SK-N-SH treated with all-trans-retinoic acid at 6 μM for 48 hours (cell line): ENCODE measurements around the gene MERTK.

Experiments used
- ATAC-seq: fragments of 200-7000 bp; cut with Tn5 transposase; 3 replicates; pipeline ENCODE4 v1.9.1; 2020; ENCODE audit warnings: mild to moderate bottlenecking, moderate library complexity
- ARNTL ChIP-seq: fragments of 450-650 bp; formaldehyde crosslinking; IDR thresholded peaks from 2 replicates; pipeline ENCODE4 v1.5.0; 2020; ENCODE audit warnings: low read depth, mild to moderate bottlenecking, moderate library complexity, borderline replicate concordance
- CSDC2 ChIP-seq: fragments of 250-450 bp; sonication (Bioruptor Pico); IDR thresholded peaks from 2 replicates; pipeline ENCODE4 v1.5.0; 2020; ENCODE audit warnings: mild to moderate bottlenecking, moderate library complexity
- ESRRG ChIP-seq: fragments of 250-450 bp; sonication (Bioruptor Pico); IDR thresholded peaks from 2 replicates; pipeline ENCODE4 v1.6.1; 2021; ENCODE audit warnings: mild to moderate bottlenecking
- GLIS3 ChIP-seq: fragments of 250-450 bp; sonication (Bioruptor Pico); IDR thresholded peaks from 2 replicates; pipeline ENCODE4 v1.5.0; 2020; ENCODE audit warnings: mild to moderate bottlenecking, moderate library complexity
- ISL1 ChIP-seq: fragments of 250-450 bp; sonication (Bioruptor Pico); IDR thresholded peaks from 2 replicates; pipeline ENCODE4 v2.1.2; 2022; ENCODE audit warnings: mild to moderate bottlenecking, moderate library complexity
- OSR1 ChIP-seq: fragments of 250-450 bp; sonication (Bioruptor Pico); IDR thresholded peaks from 2 replicates; pipeline ENCODE4 v1.8.0; 2022; ENCODE audit warnings: moderate library complexity, mild to moderate bottlenecking, inconsistent platforms
- PPARA ChIP-seq: fragments of 250-450 bp; sonication (Bioruptor Pico); IDR thresholded peaks from 2 replicates; pipeline ENCODE4 v1.5.0; 2020; ENCODE audit warnings: mild to moderate bottlenecking, borderline replicate concordance
- RARB ChIP-seq: fragments of 250-450 bp; sonication (Bioruptor Pico); IDR thresholded peaks from 2 replicates; pipeline ENCODE4 v1.8.0; 2021; ENCODE audit warnings: mild to moderate bottlenecking, moderate library complexity
- SNAI2 ChIP-seq: fragments of 250-450 bp; sonication (Bioruptor Pico); IDR thresholded peaks from 2 replicates; pipeline ENCODE4 v1.5.0; 2020; ENCODE audit warnings: mild to moderate bottlenecking, moderate library complexity
- TCF4 ChIP-seq: fragments of 250-450 bp; sonication (Bioruptor Pico); IDR thresholded peaks from 2 replicates; pipeline ENCODE4 v1.8.0; 2021; ENCODE audit warnings: mild to moderate bottlenecking, moderate library complexity, borderline replicate concordance
- TOX ChIP-seq: fragments of 250-450 bp; sonication (Bioruptor Pico); IDR thresholded peaks from 2 replicates; pipeline ENCODE4 v1.8.0; 2021; ENCODE audit warnings: mild to moderate bottlenecking, moderate library complexity, borderline replicate concordance
- ZC3H10 ChIP-seq: fragments of 250-450 bp; sonication (Bioruptor Pico); IDR thresholded peaks from 2 replicates; pipeline ENCODE4 v1.5.1; 2021; ENCODE audit warnings: mild to moderate bottlenecking, moderate library complexity
- ZFP30 ChIP-seq: fragments of 450-650 bp; formaldehyde crosslinking; IDR thresholded peaks from 2 replicates; pipeline ENCODE4 v1.5.0; 2022; ENCODE audit warnings: mild to moderate bottlenecking, moderate library complexity
- ZNF565 ChIP-seq: fragments of 450-650 bp; formaldehyde crosslinking; conservative IDR thresholded peaks from 2 replicates; pipeline ENCODE4 v1.5.0; 2020; ENCODE audit warnings: low read depth, mild to moderate bottlenecking, moderate library complexity
- ZNF70 ChIP-seq: fragments of 450-650 bp; formaldehyde crosslinking; IDR thresholded peaks from 2 replicates; pipeline ENCODE4 v1.5.0; 2020; ENCODE audit warnings: mild to moderate bottlenecking, moderate library complexity
- ZNF8 ChIP-seq: fragments of 450-650 bp; formaldehyde crosslinking; IDR thresholded peaks from 2 replicates; pipeline ENCODE4 v1.5.0; 2020; ENCODE audit warnings: mild to moderate bottlenecking, moderate library complexity
- TF ChIP-seq, protein P1 (sequence below): fragments of 250-450 bp; sonication (Bioruptor Pico); IDR thresholded peaks from 2 replicates; pipeline ENCODE4 v1.8.0; 2021; ENCODE audit warnings: low read depth, mild to moderate bottlenecking, moderate library complexity, borderline replicate concordance
- TF ChIP-seq, protein P2 (sequence below): fragments of 250-450 bp; sonication (Bioruptor Pico); IDR thresholded peaks from 2 replicates; pipeline ENCODE4 v1.8.0; 2020; ENCODE audit warnings: mild to moderate bottlenecking, moderate library complexity, borderline replicate concordance
- TF ChIP-seq, protein P3 (sequence below): fragments of 250-450 bp; sonication (Bioruptor Pico); IDR thresholded peaks from 2 replicates; pipeline ENCODE4 v1.5.1; 2021; ENCODE audit warnings: mild to moderate bottlenecking, moderate library complexity
- TF ChIP-seq, protein P4 (sequence below): fragments of 250-450 bp; sonication (Bioruptor Pico); IDR thresholded peaks from 2 replicates; pipeline ENCODE4 v1.5.0; 2020; ENCODE audit warnings: mild to moderate bottlenecking, moderate library complexity

The MERTK gene

DNA sequence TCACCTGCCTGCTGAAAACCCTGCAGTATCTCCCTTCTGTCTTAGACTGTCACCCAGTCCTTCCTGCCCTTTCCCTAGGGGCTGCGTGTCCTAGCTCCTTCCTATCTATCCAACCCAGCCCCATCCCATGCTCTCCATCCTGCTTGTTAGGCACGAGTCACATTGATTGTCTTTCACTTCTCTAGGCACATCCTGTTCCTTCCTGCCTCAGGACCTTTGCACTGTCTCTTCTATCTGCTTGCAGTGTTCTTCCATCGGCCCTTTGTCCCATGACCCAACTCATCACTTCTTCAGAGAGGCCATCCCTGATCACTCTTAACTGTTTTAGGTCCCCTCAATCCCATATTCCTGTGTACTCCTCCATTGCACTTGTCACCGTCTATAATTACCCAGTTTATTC lies 50.4 kb downstream of the MERTK start:
- TF ChIP-seq TOX (CRISPR knock-in tag) = no peak
- no peak for TF ChIP-seq GLIS3 (CRISPR knock-in tag)
- TF ChIP-seq ARNTL (CRISPR knock-in tag) = no peak
- no peak for TF ChIP-seq ZNF8 (CRISPR knock-in tag)
- TF ChIP-seq ZNF70 (CRISPR knock-in tag) = no peak
- TF ChIP-seq ZNF565 (CRISPR knock-in tag) = no peak
- TF ChIP-seq, protein P1, sequence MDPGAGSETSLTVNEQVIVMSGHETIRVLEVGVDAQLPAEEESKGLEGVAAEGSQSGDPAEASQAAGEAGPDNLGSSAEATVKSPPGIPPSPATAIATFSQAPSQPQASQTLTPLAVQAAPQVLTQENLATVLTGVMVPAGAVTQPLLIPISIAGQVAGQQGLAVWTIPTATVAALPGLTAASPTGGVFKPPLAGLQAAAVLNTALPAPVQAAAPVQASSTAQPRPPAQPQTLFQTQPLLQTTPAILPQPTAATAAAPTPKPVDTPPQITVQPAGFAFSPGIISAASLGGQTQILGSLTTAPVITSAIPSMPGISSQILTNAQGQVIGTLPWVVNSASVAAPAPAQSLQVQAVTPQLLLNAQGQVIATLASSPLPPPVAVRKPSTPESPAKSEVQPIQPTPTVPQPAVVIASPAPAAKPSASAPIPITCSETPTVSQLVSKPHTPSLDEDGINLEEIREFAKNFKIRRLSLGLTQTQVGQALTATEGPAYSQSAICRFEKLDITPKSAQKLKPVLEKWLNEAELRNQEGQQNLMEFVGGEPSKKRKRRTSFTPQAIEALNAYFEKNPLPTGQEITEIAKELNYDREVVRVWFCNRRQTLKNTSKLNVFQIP (CRISPR knock-in tag) = no peak
- TF ChIP-seq ESRRG (CRISPR knock-in tag) = no peak
- TF ChIP-seq, protein P2, sequence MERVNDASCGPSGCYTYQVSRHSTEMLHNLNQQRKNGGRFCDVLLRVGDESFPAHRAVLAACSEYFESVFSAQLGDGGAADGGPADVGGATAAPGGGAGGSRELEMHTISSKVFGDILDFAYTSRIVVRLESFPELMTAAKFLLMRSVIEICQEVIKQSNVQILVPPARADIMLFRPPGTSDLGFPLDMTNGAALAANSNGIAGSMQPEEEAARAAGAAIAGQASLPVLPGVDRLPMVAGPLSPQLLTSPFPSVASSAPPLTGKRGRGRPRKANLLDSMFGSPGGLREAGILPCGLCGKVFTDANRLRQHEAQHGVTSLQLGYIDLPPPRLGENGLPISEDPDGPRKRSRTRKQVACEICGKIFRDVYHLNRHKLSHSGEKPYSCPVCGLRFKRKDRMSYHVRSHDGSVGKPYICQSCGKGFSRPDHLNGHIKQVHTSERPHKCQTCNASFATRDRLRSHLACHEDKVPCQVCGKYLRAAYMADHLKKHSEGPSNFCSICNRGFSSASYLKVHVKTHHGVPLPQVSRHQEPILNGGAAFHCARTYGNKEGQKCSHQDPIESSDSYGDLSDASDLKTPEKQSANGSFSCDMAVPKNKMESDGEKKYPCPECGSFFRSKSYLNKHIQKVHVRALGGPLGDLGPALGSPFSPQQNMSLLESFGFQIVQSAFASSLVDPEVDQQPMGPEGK = no peak
- TF ChIP-seq ISL1 (CRISPR knock-in tag) = no peak
- TF ChIP-seq CSDC2 (CRISPR knock-in tag) = no peak
- no peak for TF ChIP-seq TCF4 (CRISPR knock-in tag)
- TF ChIP-seq, all 23 proteins: peak for 0
- no peak for ATAC-seq

DNA sequence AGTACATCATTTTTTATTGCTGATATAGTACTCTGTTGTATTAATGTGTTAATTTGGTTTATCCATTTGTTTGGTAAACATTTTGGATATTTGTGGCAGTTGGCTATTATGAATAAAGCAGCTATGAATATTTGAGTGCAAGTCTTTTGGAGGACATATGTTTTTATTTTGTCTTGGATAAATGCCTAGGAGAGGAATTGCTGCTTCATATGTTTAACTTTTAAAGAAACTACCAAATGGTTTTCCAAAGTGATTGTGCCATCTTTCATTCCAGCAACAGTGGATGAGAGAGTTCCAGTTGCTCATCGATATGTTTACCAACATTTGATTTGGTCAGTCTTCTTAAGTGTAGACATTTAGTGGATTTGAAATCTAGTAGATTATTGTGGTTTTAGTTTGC lies 51.8 kb downstream of the MERTK start:
- no peak for TF ChIP-seq ESRRG (CRISPR knock-in tag)
- TF ChIP-seq, all 23 proteins: peak for 0
- ATAC-seq = no peak

DNA sequence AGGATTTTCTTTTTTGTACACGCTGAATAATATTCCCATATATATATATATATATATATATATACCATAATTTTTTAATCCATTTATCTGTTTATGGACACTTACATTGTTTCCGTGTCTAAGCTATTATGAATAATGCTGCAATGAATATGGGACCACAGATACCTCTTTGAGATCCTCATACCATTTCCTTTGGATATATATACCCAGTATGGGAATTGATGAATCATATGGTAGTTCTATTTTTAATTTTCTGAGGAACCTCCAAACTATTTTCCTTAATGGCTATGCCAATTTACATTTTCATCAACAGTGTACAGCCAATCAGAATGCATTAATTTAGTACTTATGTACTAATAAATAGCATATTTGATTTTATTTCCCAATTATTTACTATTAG lies 53.1 kb downstream of the MERTK start:
- ATAC-seq = no peak
- TF ChIP-seq ZNF565 (CRISPR knock-in tag) (no peak), ISL1 (CRISPR knock-in tag) (no peak), ZNF8 (CRISPR knock-in tag) (no peak), SNAI2 (CRISPR knock-in tag) (no peak), RARB (CRISPR knock-in tag) (no peak), TCF4 (CRISPR knock-in tag) (no peak), OSR1 (no peak), ZC3H10 (CRISPR knock-in tag) (no peak), PPARA (CRISPR knock-in tag) (no peak), ZFP30 (CRISPR knock-in tag) (no peak)
- TF ChIP-seq, protein P2 = no peak
- TF ChIP-seq, protein P1 (CRISPR knock-in tag) = no peak
- TF ChIP-seq, protein P3, sequence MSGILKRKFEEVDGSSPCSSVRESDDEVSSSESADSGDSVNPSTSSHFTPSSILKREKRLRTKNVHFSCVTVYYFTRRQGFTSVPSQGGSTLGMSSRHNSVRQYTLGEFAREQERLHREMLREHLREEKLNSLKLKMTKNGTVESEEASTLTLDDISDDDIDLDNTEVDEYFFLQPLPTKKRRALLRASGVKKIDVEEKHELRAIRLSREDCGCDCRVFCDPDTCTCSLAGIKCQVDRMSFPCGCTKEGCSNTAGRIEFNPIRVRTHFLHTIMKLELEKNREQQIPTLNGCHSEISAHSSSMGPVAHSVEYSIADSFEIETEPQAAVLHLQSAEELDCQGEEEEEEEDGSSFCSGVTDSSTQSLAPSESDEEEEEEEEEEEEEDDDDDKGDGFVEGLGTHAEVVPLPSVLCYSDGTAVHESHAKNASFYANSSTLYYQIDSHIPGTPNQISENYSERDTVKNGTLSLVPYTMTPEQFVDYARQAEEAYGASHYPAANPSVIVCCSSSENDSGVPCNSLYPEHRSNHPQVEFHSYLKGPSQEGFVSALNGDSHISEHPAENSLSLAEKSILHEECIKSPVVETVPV (CRISPR knock-in tag) = no peak
- TF ChIP-seq, protein P4, sequence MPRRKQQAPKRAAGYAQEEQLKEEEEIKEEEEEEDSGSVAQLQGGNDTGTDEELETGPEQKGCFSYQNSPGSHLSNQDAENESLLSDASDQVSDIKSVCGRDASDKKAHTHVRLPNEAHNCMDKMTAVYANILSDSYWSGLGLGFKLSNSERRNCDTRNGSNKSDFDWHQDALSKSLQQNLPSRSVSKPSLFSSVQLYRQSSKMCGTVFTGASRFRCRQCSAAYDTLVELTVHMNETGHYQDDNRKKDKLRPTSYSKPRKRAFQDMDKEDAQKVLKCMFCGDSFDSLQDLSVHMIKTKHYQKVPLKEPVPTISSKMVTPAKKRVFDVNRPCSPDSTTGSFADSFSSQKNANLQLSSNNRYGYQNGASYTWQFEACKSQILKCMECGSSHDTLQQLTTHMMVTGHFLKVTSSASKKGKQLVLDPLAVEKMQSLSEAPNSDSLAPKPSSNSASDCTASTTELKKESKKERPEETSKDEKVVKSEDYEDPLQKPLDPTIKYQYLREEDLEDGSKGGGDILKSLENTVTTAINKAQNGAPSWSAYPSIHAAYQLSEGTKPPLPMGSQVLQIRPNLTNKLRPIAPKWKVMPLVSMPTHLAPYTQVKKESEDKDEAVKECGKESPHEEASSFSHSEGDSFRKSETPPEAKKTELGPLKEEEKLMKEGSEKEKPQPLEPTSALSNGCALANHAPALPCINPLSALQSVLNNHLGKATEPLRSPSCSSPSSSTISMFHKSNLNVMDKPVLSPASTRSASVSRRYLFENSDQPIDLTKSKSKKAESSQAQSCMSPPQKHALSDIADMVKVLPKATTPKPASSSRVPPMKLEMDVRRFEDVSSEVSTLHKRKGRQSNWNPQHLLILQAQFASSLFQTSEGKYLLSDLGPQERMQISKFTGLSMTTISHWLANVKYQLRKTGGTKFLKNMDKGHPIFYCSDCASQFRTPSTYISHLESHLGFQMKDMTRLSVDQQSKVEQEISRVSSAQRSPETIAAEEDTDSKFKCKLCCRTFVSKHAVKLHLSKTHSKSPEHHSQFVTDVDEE (CRISPR knock-in tag) = no peak
